Suppressor macrophage treated with lipopolysaccharide for 1 hour (primary cell): ENCODE data around the gene EDRF1.

Source experiments
- DNase-seq, 3 donors: peaks; one replicate each; pipeline ENCODE4 v3.0.0-alpha.2; 2020 to 2022

Gene EDRF1

GRCh38 chr10:125762692-125763648, 43.5 kb downstream of the EDRF1 start:
- DNase-seq, result no peak

- DNase-seq, result no peak
Measured at GRCh38 chr10:125765835-125766234, 46.3 kb downstream of the EDRF1 start.

DNA sequence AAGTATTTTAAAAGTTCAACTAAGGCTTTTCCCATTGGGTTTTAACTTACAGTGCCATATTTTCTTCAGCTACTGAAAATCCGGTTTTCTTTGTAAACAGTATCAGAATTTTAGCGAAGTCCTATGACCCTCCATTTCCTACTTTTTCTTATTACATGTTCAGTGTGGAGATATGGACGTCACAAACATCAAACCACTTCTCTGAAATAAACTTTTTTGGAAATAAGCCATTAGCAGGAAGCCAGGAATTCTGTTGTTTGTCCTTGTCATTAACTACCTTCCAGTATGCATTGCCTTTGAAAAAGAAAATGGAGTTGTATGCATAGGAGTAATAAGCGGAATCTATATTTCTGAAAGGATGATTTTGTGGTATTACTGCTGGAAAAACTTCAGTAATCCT, 47.0 kb downstream of the EDRF1 start:
- DNase-seq, result no peak

DNA sequence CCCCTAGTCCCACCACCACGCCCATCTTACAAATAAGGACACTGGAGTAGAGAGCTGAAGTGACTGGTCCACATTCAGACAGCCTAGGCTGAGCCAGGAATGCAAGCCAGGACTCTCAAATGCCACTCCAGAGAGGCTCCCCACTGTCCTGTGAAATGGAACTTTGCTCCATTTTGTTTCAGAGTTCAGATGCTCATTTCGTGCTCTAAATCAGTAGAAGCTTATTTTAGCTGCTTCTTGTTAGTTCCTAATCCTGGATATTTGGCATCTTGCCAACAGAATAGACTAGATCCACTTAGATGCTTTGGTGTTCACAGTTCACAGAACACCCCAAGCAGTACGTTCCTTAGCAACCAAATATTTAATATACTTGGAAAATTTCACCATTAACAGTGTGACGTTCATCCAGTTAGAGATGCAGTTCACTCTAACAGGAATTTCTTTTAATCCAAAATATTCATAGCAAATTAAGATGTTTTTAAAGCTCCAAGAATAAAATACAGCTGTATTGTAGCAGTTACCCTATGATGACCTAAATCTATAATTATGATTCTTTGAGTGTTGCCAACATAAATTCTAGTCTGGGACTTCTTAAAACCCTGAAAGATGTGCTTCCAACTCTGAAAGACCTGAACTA, 48.8 kb downstream of the EDRF1 start:
- DNase-seq, result peak in 1 of 3 donors; percentile 14

- DNase-seq, result no peak
Measured at GRCh38 chr10:125769175-125769574, 49.7 kb downstream of the EDRF1 start.

DNA sequence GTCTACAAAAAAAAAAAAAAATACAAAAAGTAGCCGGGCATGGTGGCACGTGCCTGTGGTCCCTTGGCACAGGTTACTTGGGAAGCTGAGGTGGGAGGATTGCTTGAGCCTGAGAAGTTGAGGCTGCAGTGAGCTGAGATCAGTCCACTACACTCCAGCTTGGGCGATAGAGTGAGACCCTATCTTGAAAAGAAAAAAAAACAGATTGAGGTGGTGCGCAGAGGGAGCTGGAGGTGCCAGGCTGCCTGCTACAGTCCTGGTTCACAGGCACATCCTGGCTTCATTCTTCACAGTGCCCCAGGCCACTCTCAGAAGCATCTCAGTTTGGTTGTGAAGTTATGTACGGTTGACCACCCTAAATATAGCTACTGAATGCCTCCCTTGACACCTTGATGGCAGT, 51.3 kb downstream of the EDRF1 start:
- no peak for DNase-seq

GRCh38 chr10:125772112-125772863, 52.8 kb downstream of the EDRF1 start:
- DNase-seq, result no peak

- no peak for DNase-seq
Measured at GRCh38 chr10:125772864-125773180, 53.3 kb downstream of the EDRF1 start.

DNA sequence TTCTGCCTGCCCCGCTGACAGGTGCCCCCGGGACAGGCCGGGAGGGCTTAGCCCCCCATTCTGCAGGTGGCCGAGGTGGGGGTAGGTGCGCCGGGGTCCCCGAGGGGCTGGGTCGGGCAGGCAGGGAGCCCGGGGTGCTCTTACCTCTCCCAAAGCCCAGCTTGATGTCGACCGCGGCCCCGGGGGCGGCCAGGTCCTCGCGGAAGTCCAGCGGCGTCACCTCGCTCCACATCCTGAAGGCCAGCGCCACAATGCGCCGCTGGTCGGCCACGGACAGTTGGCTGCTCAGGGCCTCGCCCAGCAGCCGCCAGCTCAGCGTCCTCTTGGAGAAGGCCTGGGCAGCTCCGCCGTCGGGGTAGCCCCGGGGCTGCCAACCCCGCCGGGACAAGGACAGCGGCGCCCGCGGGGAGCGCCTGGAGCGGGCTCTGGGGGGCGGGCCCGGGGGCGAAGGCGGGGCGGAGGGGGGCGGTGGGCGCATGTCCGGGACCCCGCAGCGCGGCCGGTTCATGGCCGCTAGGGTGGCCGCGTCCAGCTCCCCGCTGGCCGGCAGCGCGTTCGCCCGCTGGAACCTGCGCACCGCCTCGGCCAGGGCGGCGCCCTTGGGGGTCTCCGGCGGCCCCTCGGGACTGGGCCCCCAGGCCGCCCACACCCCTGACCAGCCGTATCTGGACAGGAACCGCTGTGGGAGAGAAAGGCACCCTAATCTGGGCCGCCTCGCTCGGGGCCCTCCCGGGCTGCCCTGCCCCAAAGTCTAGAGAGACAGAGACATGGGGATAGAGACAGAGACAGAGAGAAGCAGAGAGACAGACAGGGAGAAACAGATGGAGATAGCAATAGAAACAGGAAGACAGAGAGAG, 54.4 kb downstream of the EDRF1 start:
- no peak for DNase-seq

DNA sequence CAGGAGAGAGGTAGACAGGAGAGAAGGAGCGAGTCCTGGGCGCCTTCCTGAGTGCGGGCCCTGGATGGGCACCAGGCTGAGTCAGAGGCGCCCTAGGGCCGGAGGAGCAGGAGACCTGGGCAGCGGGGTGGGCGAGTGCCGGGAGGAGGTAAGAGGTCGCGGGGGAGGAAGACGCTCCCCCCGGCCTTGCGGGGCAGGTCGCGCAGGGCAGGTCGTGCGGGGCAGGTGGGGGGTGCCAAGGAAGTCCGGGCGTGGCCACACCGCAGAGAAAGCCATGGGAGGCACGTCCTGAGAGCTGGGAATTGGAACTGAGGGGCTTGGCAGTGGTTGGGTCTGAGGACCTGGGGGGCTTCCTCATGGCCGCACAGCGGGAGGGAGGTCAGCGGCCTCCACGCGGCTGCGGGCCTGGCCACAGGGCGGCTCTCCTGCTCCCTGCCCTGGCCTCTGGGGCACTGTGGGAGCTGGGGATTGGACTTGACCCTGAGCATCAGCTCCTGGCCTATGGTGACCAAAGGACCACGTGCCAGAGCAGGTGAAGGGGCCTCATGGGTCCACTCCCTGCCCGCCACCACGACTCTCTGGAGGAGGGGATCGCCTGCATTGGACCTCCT, 55.2 kb downstream of the EDRF1 start:
- DNase-seq, result no peak

DNA sequence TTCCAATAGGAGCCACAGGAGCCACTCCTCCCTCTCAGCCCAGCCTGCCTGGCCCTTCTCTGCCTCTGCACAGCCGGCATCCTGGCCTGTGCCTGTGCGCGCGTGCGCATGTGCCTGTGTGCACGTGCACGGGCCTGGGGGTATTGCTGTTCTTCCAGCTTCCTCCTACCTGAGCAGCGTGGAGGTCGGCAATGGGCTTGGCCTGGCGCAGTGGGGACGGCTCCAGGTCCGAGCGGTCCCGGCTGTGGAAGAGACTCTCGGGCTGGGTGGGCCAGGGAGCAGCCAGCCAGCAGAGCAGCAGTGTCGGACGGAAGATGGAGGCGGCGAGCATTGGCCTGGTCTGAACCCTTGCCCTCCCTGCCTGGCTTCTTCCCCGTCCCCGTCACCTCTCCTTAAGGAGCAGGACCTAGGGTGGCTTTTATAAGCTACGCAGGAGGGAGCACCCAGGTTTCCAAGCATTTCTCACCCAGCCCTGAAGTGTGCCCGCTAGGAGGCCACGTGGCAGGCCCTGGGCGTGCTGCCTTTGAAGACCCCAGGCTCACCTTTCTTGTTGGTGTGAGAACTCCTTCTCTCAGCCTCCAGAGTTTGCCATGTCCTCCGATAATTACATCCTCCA, 56.1 kb downstream of the EDRF1 start, which contains the start of gene MMP21:
TSS of gene MMP21 (minus strand) at position 331 of the 616 bp plus-strand sequence. CDS start at position 331, 0 bp downstream.
- no peak for DNase-seq

GRCh38 chr10:125777806-125778205, 58.3 kb downstream of the EDRF1 start:
- DNase-seq, result no peak

GRCh38 chr10:125778556-125778955, 59.0 kb downstream of the EDRF1 start:
- DNase-seq, result no peak

GRCh38 chr10:125779403-125780327, 60.2 kb downstream of the EDRF1 start:
- DNase-seq, result no peak

DNA sequence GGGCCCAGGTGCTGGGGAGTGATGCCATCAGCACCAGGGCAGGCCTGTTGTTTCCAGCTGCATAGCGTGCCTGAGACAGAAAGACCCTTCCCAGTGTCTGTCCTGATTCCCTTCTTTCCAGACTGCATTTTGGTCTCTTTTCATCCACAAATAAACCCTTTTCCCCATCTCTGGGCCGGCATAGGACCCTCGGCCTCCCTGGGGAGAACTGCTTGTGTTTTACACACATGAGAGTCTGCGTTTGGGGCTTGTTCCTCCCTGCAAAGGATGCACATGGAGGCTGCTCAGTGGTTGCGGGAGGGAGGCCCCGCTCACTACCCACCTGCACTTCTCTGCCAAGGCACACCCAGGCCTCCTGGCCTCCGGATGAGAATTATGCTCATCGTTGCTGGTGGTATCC, 61.9 kb downstream of the EDRF1 start:
- DNase-seq, result no peak

DNA sequence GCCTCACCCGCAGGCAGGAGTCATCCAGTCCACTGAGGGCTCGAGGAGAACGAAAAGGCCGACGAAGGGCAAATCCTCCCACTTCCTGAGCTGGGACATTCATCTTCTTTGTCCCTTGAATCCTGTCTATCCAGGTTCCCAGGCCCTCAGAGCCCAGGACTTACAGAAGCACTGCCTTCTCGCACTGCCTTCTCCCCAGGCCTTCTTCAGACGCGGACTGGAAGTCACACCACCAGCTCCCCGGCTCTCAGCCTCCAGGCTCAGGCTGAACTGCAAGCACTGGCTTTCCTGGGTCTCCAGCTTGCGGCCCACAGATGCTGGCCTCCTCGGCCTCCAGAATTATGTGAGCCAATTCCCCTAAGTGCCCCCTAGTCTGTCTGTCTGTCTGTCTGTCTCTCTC, 62.5 kb downstream of the EDRF1 start:
- no peak for DNase-seq

- peak; percentile 17 to 43 (median 27) for DNase-seq
Measured at GRCh38 chr10:125782616-125783015, 63.1 kb downstream of the EDRF1 start.

GRCh38 chr10:125783408-125783807, 63.9 kb downstream of the EDRF1 start:
- DNase-seq, result no peak

GRCh38 chr10:125783957-125784356, 64.4 kb downstream of the EDRF1 start:
- peak; percentile 42 to 65 (median 53) for DNase-seq

DNA sequence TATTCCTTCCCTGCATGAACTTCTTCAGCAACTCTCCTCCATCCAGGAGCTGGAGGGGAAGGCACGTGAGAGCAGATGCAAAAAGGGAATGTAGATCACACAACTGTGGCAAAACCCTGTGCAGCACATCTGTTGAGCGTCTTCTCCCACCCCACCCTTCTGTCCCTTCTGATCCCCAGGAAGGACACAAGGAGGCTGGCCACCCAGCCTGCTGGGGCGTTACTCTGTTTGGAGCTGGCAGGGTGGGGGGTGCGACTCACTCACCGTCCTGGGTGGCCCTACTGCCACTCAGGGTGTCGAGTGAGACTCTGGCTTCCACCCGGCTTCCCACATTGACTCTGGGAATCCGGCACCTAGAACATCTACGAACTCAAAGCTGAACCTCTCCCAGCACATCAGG, 66.3 kb downstream of the EDRF1 start:
- no peak for DNase-seq
